Left lung (tissue), 10 donors: Measurements from ENCODE around the gene CLIC6. TPM values are rescaled to one million over a fixed set of nuclear protein-coding genes. Genes with fewer than 3 reads are reported as not detected.

Experiments used
- ATAC-seq: fragments of 200-7000 bp; cut with Tn5 transposase; one replicate; pipeline ENCODE4 v1.9.1; 2020; ENCODE audit warnings: moderate library complexity
- DNase-seq, 4 donors: peaks; one replicate each; pipeline ENCODE4 v3.0.0-alpha.2; 2013 to 2020
- H3K27ac ChIP-seq, 2 donors: fragments of 200-600 bp; sonication (generic) in 1 of 2; one replicate each; pipeline versions ENCODE4 v1.5.0 to v1.8.0; 2020 to 2021
- H3K27me3 ChIP-seq, 2 donors: fragments of 200-600 bp; sonication (generic) in 1 of 2; one replicate each; pipeline versions ENCODE4 v1.5.0 to v1.8.0; 2020 to 2021
- H3K36me3 ChIP-seq, 2 donors: fragments of 200-600 bp; sonication (generic) in 1 of 2; one replicate each; pipeline versions ENCODE4 v1.5.0 to v1.8.0; 2020 to 2021
- H3K4me1 ChIP-seq, 2 donors: fragments of 200-600 bp; one replicate each; pipeline ENCODE4 v1.8.0; 2021
- H3K4me3 ChIP-seq, 2 donors: fragments of 200-600 bp; sonication (generic) in 1 of 2; one replicate each; pipeline versions ENCODE4 v1.5.0 to v1.8.0; 2020 to 2021; ENCODE audit warnings: mild to moderate bottlenecking in 1 of 2
- H3K9me3 ChIP-seq, 2 donors: fragments of 200-600 bp; sonication (generic) in 1 of 2; one replicate each; pipeline versions ENCODE4 v1.5.0 to v1.8.0; 2020 to 2021
- CTCF ChIP-seq, 2 donors: fragments of 200-600 bp; sonication (generic) in 1 of 2; IDR thresholded peaks; one replicate each; pipeline versions ENCODE4 v1.5.0 to v1.8.0; 2021; ENCODE audit warnings: antibody characterized with exemption in 2 of 2
- intact Hi-C, 2 donors: fragments of 100-400 bp; cut with DNase I; formaldehyde crosslinking; loops; one replicate each; pipeline versions ENCODE4 v1.11.2 to v1.14.2; 2022
- polyA plus RNA-seq, 6 donors: library from polyadenylated mRNA; unstranded; fragments of 120-200 nt; gene quantifications; one replicate each; pipeline ENCODE4 v1.2.1, GENCODE V29; 2013; ENCODE audit not compliant: insufficient read length in 6 of 6
- total RNA-seq, 2 donors: library from RNA; stranded (reverse); fragmentation: NEBNext Ultra II Directional; extraction: Animal tissue kit (Norgen Biotek cat#: 25700); gene quantifications; one replicate each; pipeline ENCODE4 v1.2.1, GENCODE V29; 2021
- donor health status: DM: no; HTN: yes; CAD: no.
- donor health status: DM: no; HTN: no; CAD: no.

CLIC6 gene
- total and polyA plus RNA-seq, 8 donors: 21.0 to 56.7 (median 41.4) TPM

GRCh38 chr21:34687745-34688144, 19.0 kb downstream of the CLIC6 start:
- H3K36me3 ChIP-seq: no peaks in the 10 kb centered on the region
- no peaks in the 10 kb centered on the region for H3K9me3 ChIP-seq
- no peak for TF ChIP-seq CTCF (IDR thresholded peaks at IDR 0.05)
- DNase-seq (no peak), ATAC-seq (no peak)
- no peaks in the 10 kb centered on the region for H3K27me3 ChIP-seq
- no peak overlapping the region for H3K4me3 ChIP-seq
- no peak overlapping the region for H3K27ac ChIP-seq
- H3K4me1 ChIP-seq: peaks cover 5 to 8% of the 10 kb centered on the region in 2 donors
- intact Hi-C loops: no loop called here

- intact Hi-C loops: no loop called here
- TF ChIP-seq CTCF (IDR thresholded peaks at IDR 0.05): no peak
- DNase-seq (no peak), ATAC-seq (no peak)
- Histone ChIP-seq H3K36me3 (no peaks in the 10 kb centered on the region), H3K27ac (no peak overlapping the region), H3K4me1 (peaks cover 8 to 9% of the 10 kb centered on the region in 2 donors), H3K27me3 (no peaks in the 10 kb centered on the region), H3K9me3 (no peaks in the 10 kb centered on the region), H3K4me3 (no peak overlapping the region)
Measured at GRCh38 chr21:34688145-34688544, 19.4 kb downstream of the CLIC6 start.

GRCh38 chr21:34688715-34689114, 19.9 kb downstream of the CLIC6 start:
- Histone ChIP-seq H3K36me3 (no peaks in the 10 kb centered on the region), H3K27me3 (no peaks in the 10 kb centered on the region), H3K27ac (no peak overlapping the region), H3K9me3 (no peaks in the 10 kb centered on the region), H3K4me1 (peaks cover 8 to 14% of the 10 kb centered on the region in 2 donors), H3K4me3 (no peak overlapping the region)
- no peak for DNase-seq
- ATAC-seq: no peak
- intact Hi-C loops: no loop called here
- TF ChIP-seq CTCF (IDR thresholded peaks at IDR 0.05): no peak

GRCh38 chr21:34690041-34690792, 21.4 kb downstream of the CLIC6 start:
- Histone ChIP-seq H3K27ac (peak overlapping the region; percentile 54 to 75), H3K9me3 (no peaks in the 10 kb centered on the region), H3K4me3 (no peak overlapping the region), H3K36me3 (no peaks in the 10 kb centered on the region), H3K4me1 (peaks cover 8 to 14% of the 10 kb centered on the region in 2 donors), H3K27me3 (no peaks in the 10 kb centered on the region)
- peak; percentile 55 for ATAC-seq
- DNase-seq: peak in 1 of 4 donors; percentile 30
- intact Hi-C loops: no loop called here
- TF ChIP-seq CTCF (IDR thresholded peaks at IDR 0.05): no peak

GRCh38 chr21:34690793-34691175, 22.0 kb downstream of the CLIC6 start:
- ATAC-seq (peak; percentile 2), DNase-seq (no peak)
- intact Hi-C loops: no loop called here
- Histone ChIP-seq H3K4me3 (no peak overlapping the region), H3K27ac (peak overlapping the region; percentile 54 to 75), H3K27me3 (no peaks in the 10 kb centered on the region), H3K9me3 (no peaks in the 10 kb centered on the region), H3K36me3 (no peaks in the 10 kb centered on the region), H3K4me1 (peaks cover 8 to 14% of the 10 kb centered on the region in 2 donors)
- TF ChIP-seq CTCF (IDR thresholded peaks at IDR 0.05): no peak
